ENCODE measurements around the gene SLC15A4. TPM values are rescaled to one million over a fixed set of nuclear protein-coding genes. Genes with fewer than 3 reads are reported as not detected.

Gene SLC15A4
- total and polyA plus RNA-seq, 9 of the 15 experiments (the other 6 are each of a cell fraction or from before 2014, with no cell fraction given), result 5.5 to 20.8 (median 10.1) TPM

GRCh38 chr12:128789356-128789929, 34.3 kb downstream of the SLC15A4 start (continued):
- no peak for TF ChIP-seq NKRF (IDR thresholded peaks at IDR 0.05; ENCODE audit: borderline replicate concordance)
- TF ChIP-seq RERE (CRISPR knock-in tag; IDR thresholded peaks at IDR 0.05; ENCODE audit: borderline replicate concordance), result no peak
- TF ChIP-seq SIRT6 (IDR thresholded peaks at IDR 0.05; ENCODE audit: low read depth, low read length), result no peak
- TF ChIP-seq HNRNPH1 (optimal IDR thresholded peaks at IDR 0.05; ENCODE audit: low read depth, low read length), result no peak
- TF ChIP-seq MCM7 (IDR thresholded peaks at IDR 0.05), result no peak
